ENCODE measurements around the gene MARCHF9.

MARCHF9 gene

GRCh38 chr12:57782608-57783465, 27.9 kb downstream of the MARCHF9 start, which contains the start of gene TSFM:
Gene TSFM (plus strand): TSS chr12:57782787. CDS start chr12:57782802, 15 bp downstream.
- no peak for FAIRE-seq
- DNase-seq (ENCODE audit: insufficient read length, low spot score), result peak; percentile 63
- TF ChIP-seq, protein P1, sequence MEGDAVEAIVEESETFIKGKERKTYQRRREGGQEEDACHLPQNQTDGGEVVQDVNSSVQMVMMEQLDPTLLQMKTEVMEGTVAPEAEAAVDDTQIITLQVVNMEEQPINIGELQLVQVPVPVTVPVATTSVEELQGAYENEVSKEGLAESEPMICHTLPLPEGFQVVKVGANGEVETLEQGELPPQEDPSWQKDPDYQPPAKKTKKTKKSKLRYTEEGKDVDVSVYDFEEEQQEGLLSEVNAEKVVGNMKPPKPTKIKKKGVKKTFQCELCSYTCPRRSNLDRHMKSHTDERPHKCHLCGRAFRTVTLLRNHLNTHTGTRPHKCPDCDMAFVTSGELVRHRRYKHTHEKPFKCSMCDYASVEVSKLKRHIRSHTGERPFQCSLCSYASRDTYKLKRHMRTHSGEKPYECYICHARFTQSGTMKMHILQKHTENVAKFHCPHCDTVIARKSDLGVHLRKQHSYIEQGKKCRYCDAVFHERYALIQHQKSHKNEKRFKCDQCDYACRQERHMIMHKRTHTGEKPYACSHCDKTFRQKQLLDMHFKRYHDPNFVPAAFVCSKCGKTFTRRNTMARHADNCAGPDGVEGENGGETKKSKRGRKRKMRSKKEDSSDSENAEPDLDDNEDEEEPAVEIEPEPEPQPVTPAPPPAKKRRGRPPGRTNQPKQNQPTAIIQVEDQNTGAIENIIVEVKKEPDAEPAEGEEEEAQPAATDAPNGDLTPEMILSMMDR (IDR thresholded peaks at IDR 0.05; ENCODE audit: insufficient read depth, missing control alignments), result peak; percentile 95

- FAIRE-seq, result no peak
Observed at GRCh38 chr12:57783466-57783801, 28.5 kb downstream of the MARCHF9 start.

DNA sequence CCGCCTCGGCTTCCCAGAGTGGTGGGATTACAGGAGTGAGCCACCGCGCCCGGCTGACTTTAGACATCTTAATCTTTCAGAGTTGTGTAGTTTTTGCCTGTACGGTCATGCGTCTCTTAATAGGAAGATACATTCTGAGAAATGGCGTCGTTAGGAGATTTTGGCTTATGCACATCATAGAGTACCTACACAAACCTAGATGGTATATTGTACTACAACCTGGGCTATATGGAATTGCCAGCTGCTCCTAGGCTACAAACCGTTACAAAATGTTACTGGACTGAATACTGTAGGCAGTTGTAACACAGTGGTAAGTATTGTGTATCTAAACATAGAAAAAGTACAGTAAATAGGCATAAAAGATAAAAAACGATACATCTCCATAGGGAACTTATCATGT, 29.0 kb downstream of the MARCHF9 start:
- TF ChIP-seq, protein P1 (IDR thresholded peaks at IDR 0.05; ENCODE audit: insufficient read depth, missing control alignments), result no peak
- DNase-seq (ENCODE audit: insufficient read length, low spot score), result no peak
- no peak for FAIRE-seq

More at GRCh38 chr12:57783466-57783801, 28.5 kb downstream of the MARCHF9 start:
- TF ChIP-seq, protein P1 (IDR thresholded peaks at IDR 0.05; ENCODE audit: insufficient read depth, missing control alignments), result no peak
- DNase-seq (ENCODE audit: insufficient read length, low spot score), result no peak

GRCh38 chr12:57793920-57794319, 39.0 kb downstream of the MARCHF9 start:
- TF ChIP-seq, protein P1 (IDR thresholded peaks at IDR 0.05; ENCODE audit: insufficient read depth, missing control alignments), result no peak
- FAIRE-seq, result no peak

DNA sequence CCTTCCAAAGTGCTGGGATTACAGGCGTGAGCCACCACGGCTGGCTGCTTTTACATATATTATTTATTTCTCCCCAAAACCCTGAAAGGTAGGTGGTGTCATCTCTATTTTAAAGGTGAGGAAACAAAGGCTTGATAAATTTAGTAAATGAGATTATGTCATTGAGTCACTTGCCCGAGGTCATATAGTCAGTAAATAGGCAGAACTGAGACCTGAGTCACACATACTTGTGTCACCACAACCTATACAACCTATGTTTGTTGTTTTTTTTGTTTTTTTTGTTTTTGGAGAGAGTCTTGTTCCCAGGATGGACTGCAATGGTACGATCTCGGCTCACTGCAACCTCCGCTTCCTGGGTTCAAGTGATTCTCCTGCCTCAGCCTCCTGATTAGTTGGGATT, 40.5 kb downstream of the MARCHF9 start:
- FAIRE-seq (no peak), DNase-seq (ENCODE audit: insufficient read length, low spot score) (no peak)
- TF ChIP-seq, protein P1 (IDR thresholded peaks at IDR 0.05; ENCODE audit: insufficient read depth, missing control alignments), result no peak

More at GRCh38 chr12:57793920-57794319, 39.0 kb downstream of the MARCHF9 start:
- no peak for DNase-seq (ENCODE audit: insufficient read length, low spot score)

GRCh38 chr12:57796996-57797395, 42.1 kb downstream of the MARCHF9 start:
- DNase-seq (ENCODE audit: insufficient read length, low spot score), result no peak
- TF ChIP-seq, protein P1 (IDR thresholded peaks at IDR 0.05; ENCODE audit: insufficient read depth, missing control alignments), result no peak
- FAIRE-seq, result no peak

DNA sequence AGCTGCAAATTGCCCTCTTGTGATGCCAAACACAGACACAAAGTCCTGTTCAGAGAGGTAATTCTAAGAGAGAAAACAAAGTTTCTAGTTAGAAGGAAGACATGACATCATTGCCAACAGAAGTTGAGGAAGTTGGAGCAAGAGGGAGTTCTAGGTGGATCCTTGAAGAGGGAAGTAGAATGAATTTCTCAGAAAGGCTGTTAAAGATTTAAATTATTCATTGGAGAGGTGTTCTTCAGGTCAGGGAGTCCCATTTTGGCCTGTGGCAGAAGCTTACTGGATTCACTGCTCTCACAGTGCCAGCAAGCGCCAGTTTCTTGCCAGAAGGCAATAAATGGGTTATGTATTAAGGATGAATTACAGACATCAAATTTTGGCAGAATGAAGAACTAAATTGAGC, 43.0 kb downstream of the MARCHF9 start:
- FAIRE-seq (no peak), DNase-seq (ENCODE audit: insufficient read length, low spot score) (no peak)
- TF ChIP-seq, protein P1 (IDR thresholded peaks at IDR 0.05; ENCODE audit: insufficient read depth, missing control alignments), result no peak
